HG03064 (cell line): ENCODE data around the gene NOTCH1.
"Not testable (repeated sequence)": the region's sequence is repeated elsewhere in the genome, so short reads cannot be mapped to it uniquely, and the experiment has no call there.

Experiments used
- ATAC-seq: cut with Tn5 transposase; IDR thresholded peaks from one replicate; pipeline ENCODE4 v1.9.1; 2021; ENCODE audit warnings: low read depth; ENCODE audit not compliant: unreplicated experiment

Gene NOTCH1

DNA sequence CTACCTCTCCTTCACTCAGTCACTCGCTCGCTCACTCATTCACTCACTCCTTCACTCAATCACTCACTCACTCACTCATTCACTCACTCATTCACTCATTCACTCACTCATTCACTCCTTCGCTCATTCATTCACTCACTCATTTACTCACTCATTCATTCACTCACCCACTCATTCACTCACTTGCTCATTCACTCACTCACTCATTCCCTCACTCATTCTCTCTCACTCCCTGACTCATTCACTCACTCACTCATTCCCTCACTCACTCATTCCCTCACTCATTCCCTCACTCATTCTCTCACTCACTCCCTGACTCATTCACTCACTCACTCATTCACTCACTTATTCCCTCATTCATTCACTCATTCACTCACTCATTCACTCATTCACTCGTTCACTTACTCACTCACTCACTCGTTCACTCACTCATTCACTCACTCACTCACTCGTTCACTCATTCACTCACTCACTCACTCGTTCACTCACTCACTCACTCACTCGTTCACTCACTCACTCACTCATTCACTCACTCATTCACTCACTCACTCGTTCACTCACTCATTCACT is 33.9 kb upstream of the NOTCH1 start:
- ATAC-seq = not testable (repeated sequence)

- ATAC-seq = no peak
Measured at GRCh38 chr9:136578915-136579649, 33.2 kb upstream of the NOTCH1 start.

DNA sequence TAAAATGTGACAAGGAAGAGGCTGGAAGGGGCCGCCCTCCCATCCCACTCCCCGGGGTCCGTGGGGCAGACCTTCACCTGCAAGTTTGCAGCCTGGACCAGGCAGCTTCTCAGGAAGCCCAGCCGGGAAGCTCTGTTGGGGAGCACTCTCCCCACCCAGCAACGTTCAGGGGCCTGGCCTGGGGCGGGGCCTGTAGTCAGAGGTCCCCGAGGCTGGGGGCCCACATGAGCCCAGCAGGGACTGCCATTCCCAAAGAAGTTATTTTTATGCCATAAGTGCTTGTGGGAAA is 32.7 kb upstream of the NOTCH1 start:
- no peak for ATAC-seq

DNA sequence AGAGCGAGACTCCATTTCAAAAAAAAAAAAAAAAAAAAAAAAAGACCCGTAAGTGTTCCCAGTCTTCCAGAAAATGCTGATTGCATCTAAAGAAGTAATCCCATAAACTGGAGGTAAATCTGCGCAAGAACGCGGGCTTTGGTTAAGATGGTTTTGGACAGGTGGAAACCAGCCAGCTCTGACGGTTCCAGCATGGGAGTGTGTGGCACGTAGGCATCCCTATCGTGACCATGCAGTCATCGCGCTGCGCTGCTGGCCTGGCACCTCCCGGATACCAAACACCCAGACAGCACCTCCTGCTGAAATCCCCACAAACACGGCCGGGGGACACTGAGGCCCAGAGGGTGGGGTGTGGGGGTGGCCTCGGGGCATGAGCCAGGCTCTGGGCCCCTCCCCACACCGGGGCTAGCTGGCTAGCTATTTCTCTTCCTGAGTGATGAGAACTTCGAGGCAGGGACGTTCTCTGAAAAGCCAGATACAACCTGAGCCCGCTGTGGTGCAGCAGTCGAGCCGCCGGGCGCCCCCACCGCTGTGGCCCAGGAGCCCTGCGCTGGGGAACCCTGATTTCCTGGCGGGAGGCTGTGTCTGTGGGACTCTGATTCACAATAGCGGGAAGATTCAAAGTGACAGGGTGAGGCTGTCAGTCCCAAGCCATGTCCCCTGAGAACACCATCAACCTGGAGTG is 32.2 kb upstream of the NOTCH1 start:
- ATAC-seq = no peak

DNA sequence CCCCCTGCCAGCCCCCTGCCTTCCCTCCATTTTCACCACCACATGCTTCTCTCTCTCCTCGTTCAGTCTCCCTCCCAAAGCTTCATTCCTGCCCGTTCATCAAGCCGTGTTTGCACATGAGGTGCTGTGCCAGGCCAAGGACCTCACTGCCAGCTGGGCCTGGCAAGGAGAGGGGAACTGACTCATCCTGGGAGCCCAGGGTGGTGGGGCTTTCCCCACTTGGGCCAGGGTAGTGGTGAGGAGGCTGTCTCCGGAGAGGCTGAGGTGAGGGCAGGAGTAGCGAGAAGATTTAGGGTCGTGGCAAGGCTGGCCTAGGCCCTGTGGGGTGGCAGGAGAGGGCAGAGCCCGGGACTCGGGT is 30.4 kb upstream of the NOTCH1 start:
- no peak for ATAC-seq

- ATAC-seq = no peak
Measured at GRCh38 chr9:136575626-136576268, 29.9 kb upstream of the NOTCH1 start.

DNA sequence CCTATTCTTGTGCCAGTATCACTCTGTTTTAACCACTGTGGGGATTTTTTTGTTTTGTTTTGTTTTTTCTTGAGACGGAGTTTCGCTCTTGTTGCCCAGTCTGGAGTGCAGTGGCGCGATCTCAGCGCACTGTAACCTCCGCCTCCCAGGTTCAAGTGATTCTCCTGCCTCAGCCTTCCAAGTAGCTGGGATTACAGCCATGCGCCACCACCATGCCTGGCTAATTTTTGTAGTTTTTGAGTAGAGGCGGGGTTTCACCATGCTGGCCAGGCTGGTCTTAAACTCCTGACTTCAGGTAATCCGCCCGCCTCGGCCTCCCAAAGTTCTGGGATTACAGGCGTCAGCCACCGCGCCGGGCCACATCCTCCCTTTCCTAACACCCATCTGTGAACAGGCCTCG is 28.8 kb upstream of the NOTCH1 start:
- ATAC-seq = not testable (repeated sequence)

DNA sequence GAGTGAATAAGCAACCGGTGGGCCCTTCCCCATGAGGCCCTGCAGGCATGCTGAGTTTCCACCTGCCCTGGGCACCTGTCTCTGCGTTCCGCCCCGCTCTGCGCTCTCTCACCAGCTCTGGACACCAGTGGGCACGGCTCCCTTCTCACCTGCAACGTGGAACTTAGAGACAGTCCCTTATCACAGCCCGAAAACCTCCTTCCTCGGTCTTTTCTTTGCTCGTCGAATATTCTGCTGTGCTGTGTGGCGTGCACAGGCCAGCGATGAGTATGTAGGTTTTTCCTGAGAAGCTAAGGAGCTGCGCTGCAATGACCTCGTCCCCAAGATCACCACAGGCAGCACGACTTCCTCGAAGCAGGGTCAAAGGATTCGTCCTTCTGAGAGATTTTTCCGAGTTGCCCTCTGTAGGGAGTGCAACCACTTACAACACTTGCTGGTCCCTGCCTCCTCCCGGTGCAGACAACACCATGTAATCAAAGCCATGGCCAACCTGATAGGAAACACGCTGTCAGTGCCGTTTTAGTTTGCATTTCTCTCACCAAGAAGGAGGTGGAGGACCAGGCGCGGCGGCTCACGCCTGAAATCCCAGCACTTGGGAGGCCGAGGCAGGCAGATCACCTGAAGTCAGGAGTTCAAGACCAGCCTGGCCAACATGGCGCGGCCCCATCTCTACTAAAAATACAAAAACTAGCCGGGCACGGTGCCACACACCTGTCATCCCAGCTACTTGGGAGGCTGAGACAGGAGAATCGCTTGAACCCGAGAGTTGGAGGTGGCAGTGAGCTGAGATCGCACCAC is 27.2 kb upstream of the NOTCH1 start:
- no peak for ATAC-seq

DNA sequence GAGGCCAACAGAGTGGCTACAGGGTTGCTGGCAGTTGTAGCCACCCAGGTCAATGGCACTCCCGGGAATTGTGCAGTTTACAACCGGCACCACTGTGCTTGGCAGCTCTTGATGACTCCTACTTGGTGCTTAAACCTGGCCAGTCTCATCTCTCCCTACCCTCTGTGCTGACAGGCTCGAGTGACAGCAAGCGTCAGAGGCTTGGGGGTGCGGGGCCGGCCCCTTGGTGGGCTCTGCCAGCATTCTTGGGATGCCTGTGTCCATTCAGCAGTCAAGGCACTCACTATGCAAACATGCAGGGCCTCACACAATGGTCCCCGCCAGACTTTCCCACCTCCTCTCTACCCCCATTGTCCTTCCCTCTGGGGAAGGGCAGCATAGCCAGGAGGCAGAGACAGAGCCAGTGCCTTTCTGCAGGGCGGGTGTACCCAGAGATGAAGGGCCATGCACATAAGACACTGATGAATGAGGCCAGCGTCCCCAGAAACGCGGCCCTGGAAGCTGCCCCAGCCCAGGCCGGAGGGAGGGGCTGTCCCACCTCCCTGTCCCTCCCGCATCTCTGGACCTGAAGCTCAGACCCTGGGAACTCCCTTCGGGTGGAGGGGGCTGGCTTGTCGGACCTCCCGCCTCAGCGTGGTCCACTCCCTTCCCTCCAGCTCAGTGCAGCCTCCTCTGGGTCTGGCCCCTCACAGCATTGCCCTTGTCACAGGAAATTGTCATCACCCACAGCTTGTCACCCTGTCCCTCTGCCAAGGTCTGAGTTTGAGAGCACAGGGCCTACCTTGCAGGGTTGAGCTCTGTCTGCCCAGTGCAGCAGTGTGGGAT is 26.4 kb upstream of the NOTCH1 start:
- no peak for ATAC-seq

GRCh38 chr9:136571531-136571930 is 25.7 kb upstream of the NOTCH1 start:
- ATAC-seq = no peak

DNA sequence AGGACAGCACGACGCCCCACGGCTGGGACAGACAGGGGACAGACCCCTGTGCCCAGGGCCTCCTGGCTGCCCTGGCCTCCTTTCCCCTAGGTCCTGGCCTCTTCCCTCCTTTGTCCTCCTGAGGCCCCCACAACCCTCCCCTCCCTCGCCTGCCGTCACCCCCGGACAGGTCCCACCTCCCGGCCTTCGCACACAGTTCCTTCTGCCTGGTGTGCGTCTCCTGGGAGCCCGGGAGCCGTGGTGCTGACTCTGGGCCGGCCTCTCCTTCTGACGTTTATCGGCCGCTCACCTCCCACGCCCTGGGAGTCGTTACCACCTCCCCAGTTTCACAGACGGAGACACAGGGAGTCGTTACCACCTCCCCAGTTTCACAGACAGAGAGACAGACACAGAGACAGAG is 25.1 kb upstream of the NOTCH1 start:
- no peak for ATAC-seq

GRCh38 chr9:136570191-136570845 is 24.5 kb upstream of the NOTCH1 start:
- no peak for ATAC-seq

- ATAC-seq = no peak
Measured at GRCh38 chr9:136569526-136570148, 23.8 kb upstream of the NOTCH1 start.

- no peak for ATAC-seq
Measured at GRCh38 chr9:136568288-136569081, 22.6 kb upstream of the NOTCH1 start.

DNA sequence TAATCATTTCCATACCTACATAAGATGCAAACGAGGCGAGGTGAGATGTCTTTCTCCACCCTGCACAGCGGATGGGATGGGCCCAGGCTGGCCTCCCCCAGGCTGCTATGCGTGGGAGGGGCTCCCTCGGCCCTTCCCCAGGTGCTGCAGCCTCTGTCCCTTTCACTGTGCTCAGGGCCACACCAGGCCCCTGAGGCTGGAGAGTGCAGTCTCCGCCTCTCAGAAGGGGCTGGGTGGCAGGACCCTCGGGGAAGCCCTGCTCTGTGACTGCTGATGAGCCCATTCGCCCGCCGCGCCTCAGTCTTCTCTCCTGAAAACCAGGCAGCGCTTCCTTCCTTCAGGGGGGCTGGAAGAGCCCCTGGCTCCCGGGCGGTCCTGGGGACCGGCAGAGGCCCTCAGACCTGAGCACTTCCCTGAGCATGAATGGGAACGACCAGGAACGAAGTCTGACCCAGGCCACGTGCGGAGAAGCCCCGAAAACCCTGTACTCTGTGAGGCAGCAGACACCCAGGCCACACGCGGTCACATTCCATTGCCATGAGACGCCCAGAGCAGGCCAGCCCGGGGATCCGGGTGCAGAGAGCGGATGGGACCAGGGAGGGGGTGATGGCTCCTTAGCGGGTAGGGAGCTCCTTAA is 21.9 kb upstream of the NOTCH1 start:
- ATAC-seq = no peak

GRCh38 chr9:136566901-136567300 is 21.1 kb upstream of the NOTCH1 start:
- ATAC-seq = no peak

GRCh38 chr9:136566553-136566895 is 20.7 kb upstream of the NOTCH1 start:
- ATAC-seq = no peak
